IMR-90 (cell line): Measurements from ENCODE around the gene SLAMF8. TPM values are rescaled to one million over a fixed set of nuclear protein-coding genes. Genes with fewer than 3 reads are reported as not detected.

Experiments
- ATAC-seq: fragments of 200-7000 bp; cut with Tn5 transposase; 2 replicates; pipeline ENCODE4 v1.9.1; 2020; ENCODE audit warnings: low read depth, mild to moderate bottlenecking, moderate library complexity
- BruUV-seq: library from RNA; stranded (reverse); fragments of 400-500 nt; replicated peaks from 2 replicates; lab custom pipeline; 2021; lab: Mats Ljungman, UMichigan
- CTCF ChIA-PET: fragments of 300-600 bp; formaldehyde crosslinking; extraction: SDS; loops from one replicate; lab custom pipeline; 2021; ENCODE audit warnings: antibody characterized with exemption; lab: Yijun Ruan, JAX
- POLR2A ChIA-PET: fragments of 300-600 bp; sonication (Branson Sonifier 250); formaldehyde crosslinking; loops from one replicate; lab custom pipeline; 2022; ENCODE audit warnings: antibody characterized with exemption; ENCODE audit not compliant: unreplicated experiment; lab: Charles Lee
- DNase-seq: peaks from one replicate; pipeline ENCODE4 v3.0.0; 2013
- H2AFZ ChIP-seq: replicated peaks from 2 replicates; pipeline ENCODE3; 2013; ENCODE audit warnings: low read length, mild to moderate bottlenecking; ENCODE audit not compliant: poor library complexity
- H2AK5ac ChIP-seq: 2 replicates; pipeline ENCODE4 v1.6.1; 2013; ENCODE audit warnings: low read depth, low read length, inconsistent platforms
- H2AK9ac ChIP-seq: replicated peaks from 2 replicates; pipeline ENCODE3; 2013; ENCODE audit warnings: mild to moderate bottlenecking, low read depth, low read length, moderate library complexity; ENCODE audit not compliant: poor library complexity
- H2BK120ac ChIP-seq: 2 replicates; pipeline ENCODE4 v1.6.1; 2013; ENCODE audit warnings: low read depth, low read length, inconsistent platforms
- H2BK15ac ChIP-seq: 3 replicates; pipeline ENCODE4 v1.6.1; 2013; ENCODE audit warnings: low read depth, low read length, inconsistent platforms
- H2BK20ac ChIP-seq: 2 replicates; pipeline ENCODE4 v1.6.1; 2013; ENCODE audit warnings: low read depth, mild to moderate bottlenecking, inconsistent platforms, low read length, moderate library complexity
- H2BK5ac ChIP-seq: 2 replicates; pipeline ENCODE4 v1.6.1; 2013; ENCODE audit warnings: mild to moderate bottlenecking, low read depth, low read length, inconsistent platforms; ENCODE audit not compliant: poor library complexity, severe bottlenecking
- H3K14ac ChIP-seq: replicated peaks from 2 replicates; pipeline ENCODE4 v1.6.1; 2013; ENCODE audit warnings: low read depth, low read length, inconsistent platforms
- H3K18ac ChIP-seq: 2 replicates; pipeline ENCODE4 v1.6.1; 2013; ENCODE audit warnings: low read depth, low read length, control low read depth
- H3K23ac ChIP-seq: 2 replicates; pipeline ENCODE4 v1.6.1; 2013; ENCODE audit warnings: low read depth, low read length, inconsistent platforms
- H3K27ac ChIP-seq: 2 replicates; pipeline ENCODE4 v1.5.1; 2013; ENCODE audit warnings: mild to moderate bottlenecking, control low read depth, low read length; ENCODE audit not compliant: insufficient read depth
- H3K27me3 ChIP-seq: 2 replicates; pipeline ENCODE4 v1.6.1; 2013; ENCODE audit warnings: low read length; ENCODE audit not compliant: control insufficient read depth, insufficient read depth
- H3K36me3 ChIP-seq: 2 replicates; pipeline ENCODE4 v1.6.1; 2013; ENCODE audit warnings: low read length, mixed read lengths; ENCODE audit not compliant: control insufficient read depth, insufficient read depth
- H3K4ac ChIP-seq: 2 replicates; pipeline ENCODE4 v1.6.1; 2013; ENCODE audit warnings: low read depth, low read length, inconsistent platforms
- H3K4me1 ChIP-seq: 2 replicates; pipeline ENCODE4 v1.6.1; 2013; ENCODE audit warnings: low read length, mixed read lengths; ENCODE audit not compliant: control insufficient read depth, insufficient read depth
- H3K4me2 ChIP-seq: 2 replicates; pipeline ENCODE4 v1.6.1; 2013; ENCODE audit warnings: low read depth, mild to moderate bottlenecking, control low read depth, low read length, moderate library complexity
- H3K4me3 ChIP-seq: 2 replicates; pipeline ENCODE4 v1.5.1; 2013; ENCODE audit warnings: low read depth, mild to moderate bottlenecking, control low read depth, low read length, moderate library complexity; ENCODE audit not compliant: insufficient read depth
- H3K56ac ChIP-seq: 2 replicates; pipeline ENCODE4 v1.6.1; 2013; ENCODE audit warnings: low read length, inconsistent platforms; ENCODE audit not compliant: insufficient read depth; ENCODE audit errors: extremely low read depth
- H3K79me1 ChIP-seq, 2 experiments: 2 replicates each; pipeline ENCODE4 v1.6.1; 2013; ENCODE audit warnings: low read length in 2 of 2, inconsistent platforms in 1 of 2, low read depth in 1 of 2
- H3K9ac ChIP-seq: 2 replicates; pipeline ENCODE4 v1.6.1; 2013; ENCODE audit warnings: low read depth, low read length, control low read depth
- H3K9me1 ChIP-seq: 2 replicates; pipeline ENCODE4 v1.6.1; 2013; ENCODE audit warnings: low read length, inconsistent platforms; ENCODE audit not compliant: insufficient read depth
- H3K9me3 ChIP-seq: 2 replicates; pipeline ENCODE4 v1.6.1; 2013; ENCODE audit warnings: low read length; ENCODE audit not compliant: control insufficient read depth, insufficient read depth
- H4K20me1 ChIP-seq: 2 replicates; pipeline ENCODE4 v1.6.1; 2013; ENCODE audit warnings: low read length, inconsistent platforms; ENCODE audit not compliant: insufficient read depth
- H4K5ac ChIP-seq: 2 replicates; pipeline ENCODE4 v1.6.1; 2013; ENCODE audit warnings: mild to moderate bottlenecking, low read depth, low read length, control low read depth
- H4K8ac ChIP-seq, 2 experiments: 2 replicates each; pipeline ENCODE4 v1.6.1; 2013; ENCODE audit warnings: low read depth in 2 of 2, low read length in 2 of 2, control low read depth in 1 of 2, inconsistent platforms in 1 of 2
- H4K91ac ChIP-seq: 2 replicates; pipeline ENCODE4 v1.6.1; 2013; ENCODE audit warnings: low read depth, low read length, inconsistent platforms; ENCODE audit not compliant: insufficient read depth
- BHLHE40 ChIP-seq: fragments of 150-350 bp; IDR thresholded peaks from 2 replicates; pipeline ENCODE4 v1.6.1; 2016; ENCODE audit warnings: mild to moderate bottlenecking, low read depth, low read length
- CEBPB ChIP-seq: IDR thresholded peaks from 2 replicates; pipeline ENCODE4 v1.6.1; 2012; ENCODE audit warnings: low read depth, low read length, improper control_type of control experiment
- CHD1 ChIP-seq: IDR thresholded peaks from 2 replicates; pipeline ENCODE4 v1.6.1; 2012; ENCODE audit warnings: low read depth, low read length, improper control_type of control experiment
- FOS ChIP-seq: fragments of 150-350 bp; IDR thresholded peaks from 2 replicates; pipeline ENCODE4 v1.6.1; 2016; ENCODE audit warnings: low read depth, low read length
- MAFK ChIP-seq: IDR thresholded peaks from 2 replicates; pipeline ENCODE4 v1.6.1; 2012; ENCODE audit warnings: low read depth, low read length, improper control_type of control experiment
- MAZ ChIP-seq: IDR thresholded peaks from 2 replicates; pipeline ENCODE4 v1.6.1; 2012; ENCODE audit warnings: low read depth, mild to moderate bottlenecking, low read length, improper control_type of control experiment, moderate library complexity, borderline replicate concordance
- MXI1 ChIP-seq: IDR thresholded peaks from 2 replicates; pipeline ENCODE4 v1.6.1; 2012; ENCODE audit warnings: low read depth, mild to moderate bottlenecking, low read length, moderate library complexity, borderline replicate concordance
- NFE2L2 ChIP-seq: fragments of 150-350 bp; IDR thresholded peaks from 2 replicates; pipeline ENCODE4 v1.6.1; 2016; ENCODE audit warnings: low read depth, mild to moderate bottlenecking, low read length
- POLR2A ChIP-seq: IDR thresholded peaks from 2 replicates; pipeline ENCODE4 v1.6.1; 2012; ENCODE audit warnings: mild to moderate bottlenecking, low read depth, low read length
- RAD21 ChIP-seq: IDR thresholded peaks from 2 replicates; pipeline ENCODE4 v1.6.1; 2012; ENCODE audit warnings: low read length, improper control_type of control experiment
- RCOR1 ChIP-seq: IDR thresholded peaks from 2 replicates; pipeline ENCODE4 v1.6.1; 2012; ENCODE audit warnings: mild to moderate bottlenecking, low read length, improper control_type of control experiment; ENCODE audit not compliant: insufficient replicate concordance
- RFX5 ChIP-seq: IDR thresholded peaks from 2 replicates; pipeline ENCODE4 v1.8.0; 2012; ENCODE audit warnings: low read depth, mild to moderate bottlenecking, low read length, moderate library complexity
- SMC3 ChIP-seq: fragments of 150-350 bp; IDR thresholded peaks from 2 replicates; pipeline ENCODE4 v1.6.1; 2016; ENCODE audit warnings: low read depth, mild to moderate bottlenecking, antibody characterized with exemption, low read length, moderate library complexity
- WGBS, 2 experiments: methylation state at CpG; one replicate each; pipeline versions ENCODE4 v1.1.5 to v1.1.7; 2013; ENCODE audit warnings: missing lambda C conversion rate in 2 of 2; ENCODE audit not compliant: insufficient read length in 1 of 2; ENCODE audit errors: extremely low coverage in 2 of 2; 5-methylcytosine and 5-hydroxymethylcytosine counted together
- dilution Hi-C: fragments of 300-500 bp; cut with HindIII; formaldehyde crosslinking; loops from one replicate; pipeline ENCODE4 v1.14.3; 2018; ENCODE audit warnings: low sequenced_read_pairs; ENCODE audit not compliant: unreplicated experiment
- in situ Hi-C: fragments of 300-500 bp; cut with MboI; formaldehyde crosslinking; loops from 3 replicates; pipeline ENCODE4 v1.14.3; 2019; ENCODE audit warnings: low sequenced_read_pairs, inconsistent platforms, mixed read lengths
- intact Hi-C: fragments of 100-400 bp; cut with micrococcal nuclease; formaldehyde crosslinking; loops from 2 replicates; pipeline ENCODE4 v1.10.0; 2022
- polyA plus RNA-seq, 3 experiments: library from polyadenylated mRNA; depleted of rRNA; stranded (reverse); fragments of >200 nt; gene quantifications; 2 replicates each; pipeline ENCODE4 v1.2.3, GENCODE V29; 2012; ENCODE audit warnings: low replicate concordance in 1 of 3
- total RNA-seq: library from RNA; depleted of rRNA; stranded (reverse); fragments of >200 nt; gene quantifications from 2 replicates; pipeline ENCODE4 v1.2.3, GENCODE V29; 2012
- TF ChIP-seq, protein P1 (sequence below): fragments of 150-350 bp; IDR thresholded peaks from 2 replicates; pipeline ENCODE4 v1.6.1; 2017; ENCODE audit warnings: mild to moderate bottlenecking, antibody characterized with exemption, low read length, low read depth
- TF ChIP-seq, protein P2 (sequence below): fragments of 150-350 bp; IDR thresholded peaks from 2 replicates; pipeline ENCODE4 v1.6.1; 2016; ENCODE audit warnings: low read depth, mild to moderate bottlenecking, low read length, moderate library complexity, borderline replicate concordance
- TF ChIP-seq, protein P3 (sequence below): conservative IDR thresholded peaks from 2 replicates; pipeline ENCODE4 v1.5.1; 2012; ENCODE audit warnings: mild to moderate bottlenecking, low read depth, low read length, improper control_type of control experiment

SLAMF8 gene
- total and polyA plus RNA-seq, 2 of the 4 experiments (the other 2 are of a cell fraction): 0.07 TPM; not detected in 1

DNA sequence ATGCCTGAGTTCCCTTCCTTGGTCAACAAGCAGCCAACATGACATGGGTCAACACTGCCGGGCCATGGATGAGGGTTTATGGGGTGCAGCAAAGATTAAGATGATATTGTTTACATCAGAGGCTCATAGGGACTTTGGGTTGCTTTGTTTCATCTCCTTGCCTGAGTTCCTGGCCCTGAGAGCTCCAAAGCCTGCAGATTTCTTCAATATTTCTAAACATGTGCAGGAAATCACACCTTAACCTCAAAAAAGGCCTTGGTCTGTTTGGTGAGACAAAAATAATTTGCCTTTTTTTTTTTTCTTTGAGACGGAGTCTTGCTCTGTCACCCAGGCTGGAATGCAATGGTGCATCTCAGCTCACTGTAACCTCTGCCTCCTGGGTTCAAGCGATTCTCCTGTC is 876 bp downstream of the SLAMF8 start:
- no peaks in the 10 kb centered on the region for H3K9me3 ChIP-seq
- no peak overlapping the region for H2BK20ac ChIP-seq
- no peak overlapping the region for H3K18ac ChIP-seq
- H4K8ac ChIP-seq: no peak overlapping the region
- dilution Hi-C loops: no loop called here
- no peak overlapping the region for H4K5ac ChIP-seq
- H3K27ac ChIP-seq: no peak overlapping the region
- no peak for ATAC-seq
- ChIA-PET POLR2A (no interaction called here), CTCF (interaction anchor here (0.8 to 0.9 kb wide), 2 partner anchors 29 to 258 kb away, joined by 3 to 6 read pairs; no protein-coding TSS in a partner anchor)
- H3K4me3 ChIP-seq: no peak overlapping the region
- H3K23ac ChIP-seq: no peak overlapping the region
- H3K9me1 ChIP-seq: 0 out of 2 replicates have a peak, but pooled peaks cover 3% of the 10 kb centered on the region
- H2AK5ac ChIP-seq: no peak overlapping the region
- H4K91ac ChIP-seq: no peak overlapping the region
- no peaks in the 10 kb centered on the region for H4K20me1 ChIP-seq
- H3K14ac ChIP-seq: no peak overlapping the region
- H3K36me3 ChIP-seq: no peaks in the 10 kb centered on the region
- no peak overlapping the region for H2AK9ac ChIP-seq
- H3K79me1 ChIP-seq: no peaks in the 10 kb centered on the region
- no CpG with 5 or more reads among the region's 3 CpGs for WGBS, 2 experiments
- in situ Hi-C loops: no loop called here
- H2BK120ac ChIP-seq: no peak overlapping the region
- H3K56ac ChIP-seq: no peak overlapping the region
- no peak overlapping the region for H2AFZ ChIP-seq
- no peak for TF ChIP-seq RFX5
- TF ChIP-seq, protein P1, sequence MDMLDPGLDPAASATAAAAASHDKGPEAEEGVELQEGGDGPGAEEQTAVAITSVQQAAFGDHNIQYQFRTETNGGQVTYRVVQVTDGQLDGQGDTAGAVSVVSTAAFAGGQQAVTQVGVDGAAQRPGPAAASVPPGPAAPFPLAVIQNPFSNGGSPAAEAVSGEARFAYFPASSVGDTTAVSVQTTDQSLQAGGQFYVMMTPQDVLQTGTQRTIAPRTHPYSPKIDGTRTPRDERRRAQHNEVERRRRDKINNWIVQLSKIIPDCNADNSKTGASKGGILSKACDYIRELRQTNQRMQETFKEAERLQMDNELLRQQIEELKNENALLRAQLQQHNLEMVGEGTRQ: no peak
- TF ChIP-seq, protein P2, sequence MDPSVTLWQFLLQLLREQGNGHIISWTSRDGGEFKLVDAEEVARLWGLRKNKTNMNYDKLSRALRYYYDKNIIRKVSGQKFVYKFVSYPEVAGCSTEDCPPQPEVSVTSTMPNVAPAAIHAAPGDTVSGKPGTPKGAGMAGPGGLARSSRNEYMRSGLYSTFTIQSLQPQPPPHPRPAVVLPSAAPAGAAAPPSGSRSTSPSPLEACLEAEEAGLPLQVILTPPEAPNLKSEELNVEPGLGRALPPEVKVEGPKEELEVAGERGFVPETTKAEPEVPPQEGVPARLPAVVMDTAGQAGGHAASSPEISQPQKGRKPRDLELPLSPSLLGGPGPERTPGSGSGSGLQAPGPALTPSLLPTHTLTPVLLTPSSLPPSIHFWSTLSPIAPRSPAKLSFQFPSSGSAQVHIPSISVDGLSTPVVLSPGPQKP: no peak
- TF ChIP-seq MAZ: no peak
- no peak for TF ChIP-seq CHD1
- no peak for TF ChIP-seq NFE2L2
- TF ChIP-seq RCOR1: no peak
- no peak for TF ChIP-seq MXI1
- TF ChIP-seq POLR2A: no peak
- TF ChIP-seq, protein P3, sequence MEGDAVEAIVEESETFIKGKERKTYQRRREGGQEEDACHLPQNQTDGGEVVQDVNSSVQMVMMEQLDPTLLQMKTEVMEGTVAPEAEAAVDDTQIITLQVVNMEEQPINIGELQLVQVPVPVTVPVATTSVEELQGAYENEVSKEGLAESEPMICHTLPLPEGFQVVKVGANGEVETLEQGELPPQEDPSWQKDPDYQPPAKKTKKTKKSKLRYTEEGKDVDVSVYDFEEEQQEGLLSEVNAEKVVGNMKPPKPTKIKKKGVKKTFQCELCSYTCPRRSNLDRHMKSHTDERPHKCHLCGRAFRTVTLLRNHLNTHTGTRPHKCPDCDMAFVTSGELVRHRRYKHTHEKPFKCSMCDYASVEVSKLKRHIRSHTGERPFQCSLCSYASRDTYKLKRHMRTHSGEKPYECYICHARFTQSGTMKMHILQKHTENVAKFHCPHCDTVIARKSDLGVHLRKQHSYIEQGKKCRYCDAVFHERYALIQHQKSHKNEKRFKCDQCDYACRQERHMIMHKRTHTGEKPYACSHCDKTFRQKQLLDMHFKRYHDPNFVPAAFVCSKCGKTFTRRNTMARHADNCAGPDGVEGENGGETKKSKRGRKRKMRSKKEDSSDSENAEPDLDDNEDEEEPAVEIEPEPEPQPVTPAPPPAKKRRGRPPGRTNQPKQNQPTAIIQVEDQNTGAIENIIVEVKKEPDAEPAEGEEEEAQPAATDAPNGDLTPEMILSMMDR: no peak
- no peak for TF ChIP-seq CEBPB
- TF ChIP-seq SMC3: no peak
- TF ChIP-seq RAD21: no peak
- TF ChIP-seq BHLHE40: no peak
- TF ChIP-seq MAFK: no peak
- TF ChIP-seq FOS: no peak
- no TSS peak for BruUV-seq
- no peak overlapping the region for H3K4ac ChIP-seq
- intact Hi-C loops: no loop called here
- H3K27me3 ChIP-seq: peaks cover 12% of the 10 kb centered on the region
- no peak overlapping the region for H3K9ac ChIP-seq
- DNase-seq: no peak
- H3K4me2 ChIP-seq: no peak overlapping the region
- H3K4me1 ChIP-seq: peaks cover 2% of the 10 kb centered on the region
- H2BK15ac ChIP-seq: no peak overlapping the region
- H2BK5ac ChIP-seq: no peak overlapping the region
